ENCODE measurements around the gene SLC7A4.
"Not testable (repeated sequence)": the region's sequence is repeated elsewhere in the genome, so short reads cannot be mapped to it uniquely, and the experiment has no call there.

Gene SLC7A4

DNA sequence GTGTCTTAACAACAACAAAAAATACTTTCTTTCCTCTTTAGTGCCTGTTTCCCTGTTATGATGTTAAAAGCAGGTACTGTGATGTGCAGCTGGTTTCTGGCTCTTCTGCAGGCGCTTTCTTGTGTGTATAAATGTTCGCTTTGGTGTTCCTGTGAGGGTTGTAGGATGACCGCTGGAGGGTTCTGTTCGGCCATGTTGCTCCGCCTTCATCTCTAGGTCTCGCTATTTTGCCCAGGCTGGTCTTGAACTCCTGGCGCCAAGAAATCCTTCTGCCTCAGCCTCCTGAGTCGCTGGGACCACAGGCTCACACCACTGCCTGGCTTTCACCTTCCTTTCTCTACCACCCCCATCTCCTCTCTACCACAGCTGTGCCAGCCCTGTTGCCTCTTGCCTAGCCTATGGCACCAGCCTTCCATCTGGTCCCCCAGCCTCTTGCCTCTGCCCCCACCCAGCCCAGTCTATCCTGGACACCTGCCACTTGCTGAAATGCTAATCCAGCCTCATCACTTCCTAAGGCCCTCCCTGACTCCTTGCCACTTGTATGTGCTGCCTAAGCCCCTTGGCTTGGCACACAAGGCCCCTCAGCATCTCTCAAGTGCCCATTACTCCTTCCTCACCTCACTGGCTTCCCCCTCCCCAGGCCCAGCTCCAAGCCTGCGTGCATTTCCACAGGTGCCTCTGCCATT, 18.9 kb upstream of the SLC7A4 start:
- no peaks in the 10 kb centered on the region for H3K79me2 ChIP-seq (ENCODE audit: insufficient read depth, low read length)
- peaks cover 7% of the 10 kb centered on the region; the same call in 1 of the 2 replicates for H3K4me1 ChIP-seq (ENCODE audit: insufficient read depth, low read length)
- H3K4me3 ChIP-seq (ENCODE audit: low read depth in 1 of 2, low read length in 2 of 2): no peak overlapping the region
- H2AFZ ChIP-seq (ENCODE audit: low read depth, low read length): no peak overlapping the region
- peaks cover 3% of the 10 kb centered on the region for H4K20me1 ChIP-seq (ENCODE audit: insufficient read depth, low read length)
- no peak for DNase-seq
- no peaks in the 10 kb centered on the region for H3K27me3 ChIP-seq (ENCODE audit: insufficient read depth, low read length, poor library complexity)
- no peak for ATAC-seq (ENCODE audit: insufficient read depth, low read depth)
- TF ChIP-seq, protein P1, sequence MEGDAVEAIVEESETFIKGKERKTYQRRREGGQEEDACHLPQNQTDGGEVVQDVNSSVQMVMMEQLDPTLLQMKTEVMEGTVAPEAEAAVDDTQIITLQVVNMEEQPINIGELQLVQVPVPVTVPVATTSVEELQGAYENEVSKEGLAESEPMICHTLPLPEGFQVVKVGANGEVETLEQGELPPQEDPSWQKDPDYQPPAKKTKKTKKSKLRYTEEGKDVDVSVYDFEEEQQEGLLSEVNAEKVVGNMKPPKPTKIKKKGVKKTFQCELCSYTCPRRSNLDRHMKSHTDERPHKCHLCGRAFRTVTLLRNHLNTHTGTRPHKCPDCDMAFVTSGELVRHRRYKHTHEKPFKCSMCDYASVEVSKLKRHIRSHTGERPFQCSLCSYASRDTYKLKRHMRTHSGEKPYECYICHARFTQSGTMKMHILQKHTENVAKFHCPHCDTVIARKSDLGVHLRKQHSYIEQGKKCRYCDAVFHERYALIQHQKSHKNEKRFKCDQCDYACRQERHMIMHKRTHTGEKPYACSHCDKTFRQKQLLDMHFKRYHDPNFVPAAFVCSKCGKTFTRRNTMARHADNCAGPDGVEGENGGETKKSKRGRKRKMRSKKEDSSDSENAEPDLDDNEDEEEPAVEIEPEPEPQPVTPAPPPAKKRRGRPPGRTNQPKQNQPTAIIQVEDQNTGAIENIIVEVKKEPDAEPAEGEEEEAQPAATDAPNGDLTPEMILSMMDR (IDR thresholded peaks at IDR 0.05; ENCODE audit: borderline replicate concordance, extremely low read depth, low read length, poor library complexity, severe bottlenecking): no peak
- TF ChIP-seq EZH2 (IDR thresholded peaks at IDR 0.05; ENCODE audit: borderline replicate concordance, low read depth, low read length, severe bottlenecking): no peak
- H3K9ac ChIP-seq (ENCODE audit: low read depth, low read length): no peak overlapping the region
- H3K36me3 ChIP-seq (ENCODE audit: insufficient read depth, low read length): no peaks in the 10 kb centered on the region
- H3K27ac ChIP-seq (ENCODE audit: low read length): no peak overlapping the region
- no peaks in the 10 kb centered on the region for H3K9me3 ChIP-seq (ENCODE audit: insufficient read depth, low read length, severe bottlenecking)
- no peak overlapping the region for H3K4me2 ChIP-seq (ENCODE audit: insufficient read depth, low read length)

DNA sequence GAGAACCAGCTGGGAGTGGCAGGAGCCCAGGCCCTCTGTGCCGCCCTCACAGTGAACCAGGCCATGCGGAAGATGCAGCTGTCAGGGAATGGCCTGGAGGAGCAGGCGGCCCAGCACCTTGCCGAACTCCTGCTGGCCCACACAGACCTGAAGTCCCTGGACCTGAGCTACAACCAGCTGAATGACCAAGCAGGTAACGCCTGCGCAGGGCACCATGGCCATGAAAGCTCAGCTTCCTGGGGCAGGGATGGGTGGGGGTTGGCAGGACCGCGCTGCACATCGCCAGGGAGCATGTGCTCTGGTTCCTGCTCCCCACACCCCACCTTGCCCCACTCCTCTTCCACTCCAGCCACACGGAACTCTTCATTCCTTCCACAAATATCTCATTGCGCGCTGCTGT, 16.6 kb upstream of the SLC7A4 start:
- not testable (repeated sequence) for H2AFZ ChIP-seq (ENCODE audit: low read depth, low read length); H3K27ac ChIP-seq (ENCODE audit: low read length); H3K36me3 ChIP-seq (ENCODE audit: insufficient read depth, low read length); H3K79me2 ChIP-seq (ENCODE audit: insufficient read depth, low read length); H3K4me2 ChIP-seq (ENCODE audit: insufficient read depth, low read length); H3K9me3 ChIP-seq (ENCODE audit: insufficient read depth, low read length, severe bottlenecking); H3K9ac ChIP-seq (ENCODE audit: low read depth, low read length); ATAC-seq (ENCODE audit: insufficient read depth, low read depth); H3K4me3 ChIP-seq (ENCODE audit: low read depth in 1 of 2, low read length in 2 of 2); H4K20me1 ChIP-seq (ENCODE audit: insufficient read depth, low read length); DNase-seq; H3K4me1 ChIP-seq (ENCODE audit: insufficient read depth, low read length)
- peaks cover 14% of the 10 kb centered on the region for H3K27me3 ChIP-seq (ENCODE audit: insufficient read depth, low read length, poor library complexity)

DNA sequence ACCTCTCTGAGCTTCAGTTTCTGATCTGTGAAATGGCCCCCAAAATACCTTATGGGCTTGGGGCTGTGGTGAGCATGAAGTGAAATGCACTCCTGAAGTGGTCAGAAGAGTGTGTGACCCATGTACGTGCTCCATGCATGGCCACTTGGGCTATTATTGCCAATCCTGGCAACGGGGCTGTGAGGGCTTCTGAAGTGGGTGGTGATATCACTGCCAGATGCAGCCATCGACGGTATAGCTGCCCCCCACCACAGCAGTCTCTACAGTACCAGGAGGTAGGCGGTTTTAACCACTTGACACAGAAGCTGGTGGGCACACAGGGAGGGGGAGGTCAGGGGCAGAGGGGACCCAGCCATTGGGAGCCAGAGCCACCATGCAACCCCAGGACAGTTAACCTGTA, 16.1 kb upstream of the SLC7A4 start:
- H3K4me3 ChIP-seq (ENCODE audit: low read depth in 1 of 2, low read length in 2 of 2); H3K4me2 ChIP-seq (ENCODE audit: insufficient read depth, low read length); H3K36me3 ChIP-seq (ENCODE audit: insufficient read depth, low read length); H3K9me3 ChIP-seq (ENCODE audit: insufficient read depth, low read length, severe bottlenecking); H3K4me1 ChIP-seq (ENCODE audit: insufficient read depth, low read length); DNase-seq; H2AFZ ChIP-seq (ENCODE audit: low read depth, low read length); H3K79me2 ChIP-seq (ENCODE audit: insufficient read depth, low read length); H3K9ac ChIP-seq (ENCODE audit: low read depth, low read length); H4K20me1 ChIP-seq (ENCODE audit: insufficient read depth, low read length); ATAC-seq (ENCODE audit: insufficient read depth, low read depth); H3K27ac ChIP-seq (ENCODE audit: low read length): not testable (repeated sequence)
- H3K27me3 ChIP-seq (ENCODE audit: insufficient read depth, low read length, poor library complexity): peaks cover 18% of the 10 kb centered on the region

DNA sequence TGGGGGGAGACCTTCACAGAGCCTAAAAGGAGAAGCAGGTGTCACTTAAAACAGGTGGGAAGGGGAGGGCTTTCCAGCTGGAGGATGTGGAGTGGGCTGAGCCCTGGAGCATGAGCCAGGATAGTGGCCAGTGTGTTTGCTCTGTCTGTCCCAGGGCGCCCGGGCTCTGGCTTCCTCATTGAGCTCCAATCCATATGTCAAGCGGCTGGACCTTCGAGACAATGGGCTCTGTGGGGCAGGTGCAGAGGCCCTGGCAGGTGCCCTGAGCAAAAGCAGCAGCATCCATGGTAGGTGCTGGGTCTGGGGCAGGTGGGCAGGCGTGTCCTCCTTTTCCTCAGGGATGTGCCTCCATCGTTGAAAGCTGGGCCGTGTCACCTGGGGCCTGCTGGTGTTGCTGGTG, 15.4 kb upstream of the SLC7A4 start:
- Histone ChIP-seq H3K4me1 (ENCODE audit: insufficient read depth, low read length) (no peaks in the 10 kb centered on the region), H3K4me2 (ENCODE audit: insufficient read depth, low read length) (no peak overlapping the region), H3K9me3 (ENCODE audit: insufficient read depth, low read length, severe bottlenecking) (no peaks in the 10 kb centered on the region), H3K36me3 (ENCODE audit: insufficient read depth, low read length) (no peaks in the 10 kb centered on the region), H2AFZ (ENCODE audit: low read depth, low read length) (no peak overlapping the region), H3K4me3 (ENCODE audit: low read depth in 1 of 2, low read length in 2 of 2) (no peak overlapping the region), H3K9ac (ENCODE audit: low read depth, low read length) (no peak overlapping the region), H4K20me1 (ENCODE audit: insufficient read depth, low read length) (peaks cover 3% of the 10 kb centered on the region; the same call in 1 of the 2 replicates), H3K27me3 (ENCODE audit: insufficient read depth, low read length, poor library complexity) (peaks cover 21% of the 10 kb centered on the region), H3K27ac (ENCODE audit: low read length) (no peak overlapping the region), H3K79me2 (ENCODE audit: insufficient read depth, low read length) (no peaks in the 10 kb centered on the region)
- TF ChIP-seq, protein P1 (IDR thresholded peaks at IDR 0.05; ENCODE audit: borderline replicate concordance, extremely low read depth, low read length, poor library complexity, severe bottlenecking): no peak
- TF ChIP-seq EZH2 (IDR thresholded peaks at IDR 0.05; ENCODE audit: borderline replicate concordance, low read depth, low read length, severe bottlenecking): no peak
- ATAC-seq (ENCODE audit: insufficient read depth, low read depth): no peak
- DNase-seq: no peak

Data from DND-41 (cell line).